Astrocyte (in vitro differentiated cells and primary cell): ENCODE data around the gene ALOX12. TPM values are rescaled to one million over a fixed set of nuclear protein-coding genes. Genes with fewer than 3 reads are reported as not detected.

Experiments used
- DNase-seq: peaks from one replicate; pipeline ENCODE4 v3.0.0-alpha.2; 2010; ENCODE audit warnings: low read depth
- FAIRE-seq: peaks from 2 replicates; lab custom pipeline; 2011; peaks lifted over from hg19 to GRCh38; lab: Jason Lieb, UNC
- H2AFZ ChIP-seq: 2 replicates; pipeline ENCODE4 v1.6.0; 2012; ENCODE audit warnings: low read depth, low read length, inconsistent platforms
- H3K27ac ChIP-seq: 2 replicates; pipeline ENCODE4 v1.5.1; 2011; ENCODE audit warnings: low read depth, low read length, inconsistent platforms
- H3K27me3 ChIP-seq: 2 replicates; pipeline ENCODE4 v1.6.0; 2011; ENCODE audit warnings: low read length, inconsistent platforms; ENCODE audit not compliant: insufficient read depth
- H3K36me3 ChIP-seq: 2 replicates; pipeline ENCODE4 v1.5.1; 2011; ENCODE audit warnings: low read length, inconsistent platforms; ENCODE audit not compliant: insufficient read depth
- H3K4me1 ChIP-seq: 2 replicates; pipeline ENCODE4 v1.5.1; 2011; ENCODE audit warnings: low read length, inconsistent platforms; ENCODE audit not compliant: insufficient read depth
- H3K4me2 ChIP-seq: 2 replicates; pipeline ENCODE4 v1.6.0; 2012; ENCODE audit warnings: low read length, inconsistent platforms
- H3K4me3 ChIP-seq: 2 replicates; pipeline ENCODE4 v1.5.1; 2011; ENCODE audit warnings: low read depth, mild to moderate bottlenecking, low read length, inconsistent platforms; ENCODE audit not compliant: insufficient read depth
- H3K79me2 ChIP-seq: 2 replicates; pipeline ENCODE4 v1.6.0; 2012; ENCODE audit warnings: mild to moderate bottlenecking, low read length, inconsistent platforms; ENCODE audit not compliant: insufficient read depth
- H3K9ac ChIP-seq: 2 replicates; pipeline ENCODE4 v1.6.0; 2012; ENCODE audit warnings: mild to moderate bottlenecking, low read length, inconsistent platforms
- H3K9me3 ChIP-seq: 2 replicates; pipeline ENCODE4 v1.5.1; 2012; ENCODE audit warnings: low read depth, mild to moderate bottlenecking, low read length, inconsistent platforms; ENCODE audit not compliant: insufficient read depth
- H4K20me1 ChIP-seq: 2 replicates; pipeline ENCODE4 v1.6.0; 2012; ENCODE audit warnings: low read length, inconsistent platforms; ENCODE audit not compliant: insufficient read depth
- H3K27ac Mint-ChIP-seq: one replicate; pipeline ENCODE4 v1.8.0; 2021; ENCODE audit warnings: mild to moderate bottlenecking, mixed read lengths; ENCODE audit not compliant: unreplicated experiment
- H3K27me3 Mint-ChIP-seq: one replicate; pipeline ENCODE4 v1.8.0; 2021; ENCODE audit warnings: low read depth, mixed read lengths; ENCODE audit not compliant: unreplicated experiment
- H3K36me3 Mint-ChIP-seq: one replicate; pipeline ENCODE4 v1.8.0; 2021; ENCODE audit warnings: low read depth, mixed read lengths; ENCODE audit not compliant: unreplicated experiment
- H3K4me1 Mint-ChIP-seq: one replicate; pipeline ENCODE4 v1.8.0; 2021; ENCODE audit warnings: low read depth, mixed read lengths; ENCODE audit not compliant: unreplicated experiment
- H3K4me3 Mint-ChIP-seq: one replicate; pipeline ENCODE4 v1.8.0; 2021; ENCODE audit warnings: mild to moderate bottlenecking, moderate library complexity, mixed read lengths; ENCODE audit not compliant: unreplicated experiment
- H3K9me3 Mint-ChIP-seq: one replicate; pipeline ENCODE4 v1.8.0; 2021; ENCODE audit warnings: mild to moderate bottlenecking, mixed read lengths; ENCODE audit not compliant: unreplicated experiment
- EZH2 ChIP-seq: IDR thresholded peaks from 2 replicates; pipeline ENCODE4 v1.6.1; 2012; ENCODE audit warnings: mild to moderate bottlenecking, low read length, inconsistent platforms; ENCODE audit not compliant: insufficient read depth
- total RNA-seq: library from RNA; stranded (reverse); gene quantifications from 2 replicates; pipeline ENCODE4 v1.2.1, GENCODE V29; 2021
- TF ChIP-seq, protein P1 (sequence below): IDR thresholded peaks from 2 replicates; pipeline ENCODE4 v1.5.1; 2011; ENCODE audit warnings: low read depth, mild to moderate bottlenecking, inconsistent platforms, low read length, moderate library complexity; ENCODE audit not compliant: insufficient read depth

ALOX12 gene
- total RNA-seq, 1 donor from 2014 or later = not detected

DNA sequence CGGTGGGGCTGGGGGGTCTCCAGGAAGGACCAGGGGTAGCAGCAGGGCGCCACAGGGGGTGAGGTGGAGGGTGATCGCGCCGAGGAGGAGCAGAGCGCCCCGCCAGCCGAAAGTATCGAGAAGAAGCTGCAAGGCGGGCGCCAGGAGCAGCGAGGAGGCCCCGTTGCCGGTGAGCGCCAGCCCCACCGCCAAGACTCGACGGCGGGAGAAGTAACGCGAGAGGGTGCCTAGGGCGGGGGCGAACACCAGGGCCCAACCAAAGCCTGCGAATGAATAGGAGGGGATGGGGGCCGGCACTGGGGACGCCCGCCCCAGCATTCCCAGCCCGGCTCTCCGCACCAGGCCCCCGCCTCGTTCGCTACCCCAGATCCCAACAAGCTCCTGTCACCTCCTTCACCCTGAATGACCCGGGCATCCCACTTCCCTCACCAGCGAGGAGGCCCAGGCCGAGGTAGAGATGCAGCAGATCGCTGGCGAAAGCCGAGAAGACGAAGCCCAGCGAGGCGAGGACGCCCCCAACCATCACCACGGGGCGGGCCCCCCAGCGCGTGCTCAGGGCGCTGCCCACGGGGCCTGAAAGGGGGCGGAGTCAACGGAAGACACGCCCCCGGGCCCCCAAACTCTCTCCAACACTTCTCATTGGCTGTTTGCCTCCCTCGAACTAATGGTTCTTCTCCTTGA is 46.8 kb downstream of the ALOX12 start:
- H3K36me3 ChIP-seq = no peaks in the 10 kb centered on the region
- DNase-seq (no peak), FAIRE-seq (no peak)
- H3K9me3 ChIP-seq = peaks cover 3% of the 10 kb centered on the region
- Mint-ChIP-seq H3K27me3 (peaks cover 36% of the 10 kb centered on the region), H3K9me3 (no peaks in the 10 kb centered on the region), H3K27ac (no peak overlapping the region), H3K4me1 (no peaks in the 10 kb centered on the region), H3K36me3 (peaks cover 3% of the 10 kb centered on the region), H3K4me3 (no peak overlapping the region)
- H3K79me2 ChIP-seq = no peaks in the 10 kb centered on the region
- H3K9ac ChIP-seq = peak overlapping the region; percentile 10
- no peak overlapping the region for H3K4me3 ChIP-seq
- TF ChIP-seq, protein P1, sequence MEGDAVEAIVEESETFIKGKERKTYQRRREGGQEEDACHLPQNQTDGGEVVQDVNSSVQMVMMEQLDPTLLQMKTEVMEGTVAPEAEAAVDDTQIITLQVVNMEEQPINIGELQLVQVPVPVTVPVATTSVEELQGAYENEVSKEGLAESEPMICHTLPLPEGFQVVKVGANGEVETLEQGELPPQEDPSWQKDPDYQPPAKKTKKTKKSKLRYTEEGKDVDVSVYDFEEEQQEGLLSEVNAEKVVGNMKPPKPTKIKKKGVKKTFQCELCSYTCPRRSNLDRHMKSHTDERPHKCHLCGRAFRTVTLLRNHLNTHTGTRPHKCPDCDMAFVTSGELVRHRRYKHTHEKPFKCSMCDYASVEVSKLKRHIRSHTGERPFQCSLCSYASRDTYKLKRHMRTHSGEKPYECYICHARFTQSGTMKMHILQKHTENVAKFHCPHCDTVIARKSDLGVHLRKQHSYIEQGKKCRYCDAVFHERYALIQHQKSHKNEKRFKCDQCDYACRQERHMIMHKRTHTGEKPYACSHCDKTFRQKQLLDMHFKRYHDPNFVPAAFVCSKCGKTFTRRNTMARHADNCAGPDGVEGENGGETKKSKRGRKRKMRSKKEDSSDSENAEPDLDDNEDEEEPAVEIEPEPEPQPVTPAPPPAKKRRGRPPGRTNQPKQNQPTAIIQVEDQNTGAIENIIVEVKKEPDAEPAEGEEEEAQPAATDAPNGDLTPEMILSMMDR = no peak
- peak; percentile 34 for TF ChIP-seq EZH2
- H4K20me1 ChIP-seq = no peaks in the 10 kb centered on the region
- H3K27me3 ChIP-seq = peaks cover 21% of the 10 kb centered on the region
- no peak overlapping the region for H2AFZ ChIP-seq
- no peak overlapping the region for H3K27ac ChIP-seq
- H3K4me2 ChIP-seq = peak overlapping the region; percentile 85
- H3K4me1 ChIP-seq = peaks cover 20% of the 10 kb centered on the region

DNA sequence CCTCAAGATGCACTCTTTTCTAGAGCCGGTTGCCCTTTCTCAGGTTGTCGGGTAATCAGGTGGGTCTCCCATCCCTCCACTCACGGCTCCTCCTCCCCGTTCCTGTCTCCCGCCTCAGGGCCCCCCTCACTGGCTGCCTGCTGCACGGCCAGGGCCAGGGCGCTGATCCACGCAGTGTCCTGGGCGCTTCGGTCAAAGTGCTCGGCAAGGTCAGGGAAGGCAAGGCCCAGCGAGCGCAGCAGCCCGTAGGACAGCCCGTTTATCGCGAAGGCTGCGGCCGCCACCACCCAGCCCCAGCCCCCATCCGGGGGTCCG is 47.3 kb downstream of the ALOX12 start:
- H2AFZ ChIP-seq = peak overlapping the region; percentile 73
- H3K4me1 ChIP-seq = peaks cover 20% of the 10 kb centered on the region
- no peaks in the 10 kb centered on the region for H3K36me3 ChIP-seq
- peak overlapping the region; percentile 85 for H3K4me2 ChIP-seq
- H3K4me3 Mint-ChIP-seq = no peak overlapping the region
- H3K79me2 ChIP-seq = no peaks in the 10 kb centered on the region
- H3K9me3 Mint-ChIP-seq = no peaks in the 10 kb centered on the region
- H3K4me3 ChIP-seq = peak overlapping the region; percentile 42
- no peak for FAIRE-seq
- H3K9ac ChIP-seq = peak overlapping the region; percentile 43
- H3K27me3 ChIP-seq = peaks cover 21% of the 10 kb centered on the region
- TF ChIP-seq, protein P1 = no peak
- peak; percentile 38 for TF ChIP-seq EZH2
- H3K36me3 Mint-ChIP-seq = peaks cover 3% of the 10 kb centered on the region
- H3K27ac ChIP-seq = no peak overlapping the region
- no peak for DNase-seq
- H3K9me3 ChIP-seq = peaks cover 3% of the 10 kb centered on the region
- H3K4me1 Mint-ChIP-seq = no peaks in the 10 kb centered on the region
- no peak overlapping the region for H3K27ac Mint-ChIP-seq
- H4K20me1 ChIP-seq = no peaks in the 10 kb centered on the region
- peaks cover 36% of the 10 kb centered on the region for H3K27me3 Mint-ChIP-seq

DNA sequence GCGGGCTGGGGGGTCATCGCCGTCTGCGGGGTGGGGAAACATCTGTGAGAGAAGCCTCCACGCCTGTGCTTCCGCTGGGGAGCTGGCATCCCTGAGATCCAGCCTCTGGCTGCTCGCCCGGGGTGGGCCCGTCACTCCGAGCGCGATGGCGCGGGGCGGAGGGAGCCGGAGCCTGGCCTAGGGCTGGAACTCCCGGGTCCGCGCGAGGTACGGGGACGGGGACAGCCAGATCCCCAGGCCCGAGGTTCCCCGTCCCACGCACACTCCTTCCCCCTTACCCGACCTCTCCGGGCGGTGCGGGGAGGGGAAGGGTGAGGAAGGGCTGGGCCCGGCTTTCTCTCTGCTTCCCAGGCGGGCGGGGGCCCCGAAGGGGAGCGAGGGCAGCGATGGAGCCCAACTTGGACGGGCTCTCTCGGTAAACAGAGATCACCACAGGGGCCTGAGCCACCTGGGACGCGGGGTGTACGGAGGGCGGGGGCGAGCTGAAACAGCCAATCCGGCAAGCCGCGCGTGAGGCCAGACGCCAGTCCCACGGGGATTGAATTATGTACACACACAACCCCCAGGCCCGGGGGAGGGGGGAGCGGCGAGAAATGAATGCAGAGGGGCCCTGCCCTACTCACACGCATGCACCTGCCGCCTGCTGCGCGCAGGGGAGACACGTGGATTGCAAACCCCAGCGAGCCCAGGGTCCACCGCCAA is 47.8 kb downstream of the ALOX12 start, which contains the start of gene SLC16A11:
Gene SLC16A11, minus strand, starts transcription at position 596 of the 702 bp plus-strand sequence. Its CDS starts 579 bp downstream, at position 17.
- Mint-ChIP-seq H3K27ac (no peak within 1 kb of the TSS), H3K4me1 (no peaks in the 10 kb centered on the region), H3K4me3 (no peak within 1 kb of the TSS), H3K36me3 (peaks cover 3% of the 10 kb centered on the region), H3K9me3 (no peaks in the 10 kb centered on the region), H3K27me3 (peaks cover 36% of the 10 kb centered on the region)
- no peak for DNase-seq
- peak within 1 kb of the TSS; percentile 85 for H3K4me2 ChIP-seq
- H3K36me3 ChIP-seq = no peaks in the 10 kb centered on the region
- H2AFZ ChIP-seq = peak within 1 kb of the TSS; percentile 73
- peak within 1 kb of the TSS; percentile 43 for H3K9ac ChIP-seq
- H3K79me2 ChIP-seq = no peaks in the 10 kb centered on the region
- H4K20me1 ChIP-seq = no peaks in the 10 kb centered on the region
- H3K27me3 ChIP-seq = peaks cover 21% of the 10 kb centered on the region
- peaks cover 20% of the 10 kb centered on the region for H3K4me1 ChIP-seq
- H3K9me3 ChIP-seq = peaks cover 3% of the 10 kb centered on the region
- TF ChIP-seq, protein P1 = no peak
- TF ChIP-seq EZH2 = peak; percentile 71
- no peak for FAIRE-seq
- peak within 1 kb of the TSS; percentile 42 for H3K4me3 ChIP-seq
- no peak within 1 kb of the TSS for H3K27ac ChIP-seq
